KG1 (cell line): ENCODE measurements around the gene SEZ6.
A peak's percentile ranks its signal among the peaks of the same experiment; 100 is the strongest.
"Not testable (repeated sequence)": the region's sequence is repeated elsewhere in the genome, so short reads cannot be mapped to it uniquely, and the experiment has no call there.

Experiments used
- DNase-seq: peaks from one replicate; lab custom pipeline; 2025; lab: John Stamatoyannopoulos, UW

Gene SEZ6

DNA sequence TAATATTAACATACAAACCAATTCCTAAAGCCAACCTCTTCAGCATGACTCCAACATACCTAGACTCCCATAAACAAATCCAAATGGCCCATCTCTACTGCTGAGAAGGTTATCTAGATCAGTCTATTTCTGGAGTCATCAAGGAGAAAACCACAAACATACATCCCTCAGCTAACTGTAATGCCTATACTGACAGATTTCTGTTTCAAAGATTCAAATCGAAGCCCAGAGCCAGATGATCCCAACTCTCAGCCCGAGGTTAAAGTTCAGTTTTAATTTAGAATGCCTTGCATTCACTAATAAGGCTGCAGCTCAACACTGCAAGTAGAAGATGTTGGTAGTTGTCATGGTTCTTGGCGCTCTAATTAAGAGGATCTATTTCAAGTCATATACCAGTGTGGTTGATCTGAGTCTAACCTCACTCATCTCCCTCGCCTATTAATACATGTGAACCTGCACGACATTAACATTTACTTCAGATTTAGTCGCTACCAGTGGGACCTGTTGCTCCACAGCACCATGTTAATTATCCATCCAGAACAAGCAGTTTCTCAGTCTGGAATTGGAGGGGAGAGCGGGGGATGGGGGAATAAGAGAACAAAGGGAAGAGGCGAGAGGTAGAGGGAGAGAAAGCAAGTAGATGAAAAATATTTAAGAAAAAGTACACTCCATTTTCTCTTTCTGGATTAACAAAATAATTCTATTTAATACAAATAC is 69.9 kb downstream of the SEZ6 start:
- no peak for DNase-seq

DNA sequence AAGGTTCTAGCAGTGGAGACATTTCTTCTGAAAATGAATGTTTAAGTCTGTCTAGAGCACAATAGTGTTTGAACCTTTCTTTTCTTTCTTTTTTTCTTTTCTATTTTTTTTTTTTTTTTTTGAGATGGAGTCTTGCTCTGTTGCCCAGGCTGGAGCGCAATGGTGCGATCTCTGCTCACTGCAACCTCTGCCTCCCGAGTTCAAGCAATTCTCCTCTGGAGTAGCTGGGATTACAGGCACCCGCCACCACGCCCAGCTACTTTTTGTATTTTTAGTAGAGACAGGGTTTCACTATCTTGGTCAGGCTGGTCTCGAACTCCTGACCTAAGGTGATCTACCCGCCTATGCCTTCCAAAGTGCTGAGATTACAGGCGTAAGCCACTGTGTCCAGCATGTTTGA is 71.3 kb downstream of the SEZ6 start:
- DNase-seq = not testable (repeated sequence)

- no peak for DNase-seq
These were observed 76.0 kb downstream of the SEZ6 start for GRCh38 chr17:28929787-28930186.

GRCh38 chr17:28928061-28928460 is 77.8 kb downstream of the SEZ6 start:
- DNase-seq = no peak

DNA sequence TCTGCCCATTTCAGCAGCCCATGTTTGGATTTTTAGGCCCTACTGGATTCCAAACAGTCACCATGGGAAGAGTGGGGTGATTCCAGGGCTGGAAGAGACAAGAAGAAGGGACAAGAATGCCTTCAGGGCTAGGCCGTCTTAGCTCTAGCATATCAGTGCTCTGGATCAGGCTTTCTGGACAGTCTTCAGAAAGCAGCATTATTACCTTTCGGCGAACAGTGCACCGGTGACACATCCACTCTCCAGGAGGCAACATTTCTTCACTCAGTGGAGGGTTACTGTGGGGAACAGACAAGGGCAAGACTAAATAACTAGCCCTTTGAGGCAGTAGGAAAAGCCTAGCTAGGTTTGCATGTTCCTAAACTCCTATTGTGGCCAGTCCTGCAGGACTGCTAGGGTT is 79.0 kb downstream of the SEZ6 start:
- DNase-seq = no peak

DNA sequence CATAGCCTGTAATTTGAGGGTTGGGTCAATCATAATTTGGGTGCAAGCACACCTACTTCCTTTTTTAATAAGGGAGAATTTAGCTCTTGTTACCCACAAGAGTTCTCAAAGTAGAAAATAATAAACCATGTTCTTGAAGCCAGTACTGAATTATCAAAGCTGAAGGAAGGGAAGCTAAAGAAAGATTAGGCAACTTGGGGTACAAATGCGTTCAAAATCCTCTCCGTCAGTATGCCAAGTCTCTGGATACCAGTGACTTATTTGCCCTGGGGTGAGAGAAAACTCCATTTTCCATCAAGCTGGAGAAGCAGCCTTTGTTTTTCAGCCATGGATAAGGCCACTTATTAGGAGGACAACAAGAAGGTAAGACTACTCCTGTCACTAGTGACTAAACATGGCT is 79.5 kb downstream of the SEZ6 start:
- no peak for DNase-seq

- DNase-seq = peak; percentile 69
These were observed 79.9 kb downstream of the SEZ6 start for GRCh38 chr17:28925912-28926365.

GRCh38 chr17:28920201-28920600 is 85.6 kb downstream of the SEZ6 start:
- DNase-seq = no peak

- no peak for DNase-seq
These were observed 87.5 kb downstream of the SEZ6 start for GRCh38 chr17:28918295-28918694.

DNA sequence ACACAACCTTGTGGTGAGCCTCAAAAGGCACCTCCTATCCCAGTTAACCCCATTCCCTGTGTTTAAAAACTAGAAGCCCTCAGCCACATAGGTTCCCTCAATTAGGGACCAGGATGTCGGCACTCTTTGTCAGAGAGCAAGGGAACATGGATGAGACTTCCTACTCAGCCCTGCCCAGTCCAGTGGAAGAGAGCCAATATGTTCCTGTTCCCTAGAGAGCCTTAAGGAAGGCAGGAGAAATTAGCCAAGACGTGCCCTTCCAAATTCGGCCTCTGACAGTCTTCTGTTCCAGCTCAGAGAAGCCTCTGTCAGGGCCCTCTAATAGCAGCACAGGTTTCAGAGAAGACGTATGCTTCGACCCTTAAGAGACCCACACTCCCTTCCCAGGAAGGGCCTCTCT is 88.4 kb downstream of the SEZ6 start:
- DNase-seq = no peak

DNA sequence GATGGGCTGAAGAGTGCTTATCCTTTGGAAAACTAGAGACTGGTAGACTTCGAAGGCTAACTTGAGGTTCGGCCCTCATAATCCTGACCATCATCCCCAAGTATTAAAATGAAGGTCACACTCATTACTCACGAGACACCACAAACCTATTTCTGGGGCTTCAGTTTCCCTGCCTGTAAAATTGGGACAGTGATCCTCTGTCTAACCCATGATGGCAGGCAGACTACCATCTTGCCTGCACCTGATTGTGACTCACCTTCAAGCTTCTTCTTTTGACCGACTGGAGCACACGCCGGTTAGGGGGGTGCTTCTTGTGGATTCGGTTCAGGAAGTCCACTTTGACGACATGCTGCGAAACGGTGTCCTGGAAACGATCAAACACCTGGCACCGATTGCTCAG is 88.8 kb downstream of the SEZ6 start:
- DNase-seq = no peak

- DNase-seq = no peak
These were observed 89.4 kb downstream of the SEZ6 start for GRCh38 chr17:28916302-28916934.

DNA sequence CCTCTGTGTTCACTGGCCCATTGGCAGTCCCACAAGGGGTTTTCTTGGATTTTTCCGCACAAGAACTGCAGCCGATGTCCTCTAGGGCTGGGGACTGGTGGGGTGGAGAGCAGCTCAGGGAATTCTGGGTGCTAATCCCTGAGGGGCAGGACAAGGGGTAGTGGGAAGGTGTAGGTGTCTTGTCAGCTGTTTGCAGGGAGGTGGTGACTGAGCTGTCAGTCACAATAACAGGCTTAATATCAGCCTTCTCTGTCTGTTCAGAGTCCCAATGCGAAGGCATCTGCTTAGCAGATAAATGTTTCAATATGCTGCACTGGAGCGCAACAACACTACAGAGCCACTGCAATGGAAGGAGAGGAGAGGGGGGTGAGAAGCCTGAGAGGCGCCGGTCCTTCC is 92.9 kb downstream of the SEZ6 start:
- DNase-seq = no peak

- DNase-seq = no peak
These were observed 93.4 kb downstream of the SEZ6 start for GRCh38 chr17:28912281-28912937.

DNA sequence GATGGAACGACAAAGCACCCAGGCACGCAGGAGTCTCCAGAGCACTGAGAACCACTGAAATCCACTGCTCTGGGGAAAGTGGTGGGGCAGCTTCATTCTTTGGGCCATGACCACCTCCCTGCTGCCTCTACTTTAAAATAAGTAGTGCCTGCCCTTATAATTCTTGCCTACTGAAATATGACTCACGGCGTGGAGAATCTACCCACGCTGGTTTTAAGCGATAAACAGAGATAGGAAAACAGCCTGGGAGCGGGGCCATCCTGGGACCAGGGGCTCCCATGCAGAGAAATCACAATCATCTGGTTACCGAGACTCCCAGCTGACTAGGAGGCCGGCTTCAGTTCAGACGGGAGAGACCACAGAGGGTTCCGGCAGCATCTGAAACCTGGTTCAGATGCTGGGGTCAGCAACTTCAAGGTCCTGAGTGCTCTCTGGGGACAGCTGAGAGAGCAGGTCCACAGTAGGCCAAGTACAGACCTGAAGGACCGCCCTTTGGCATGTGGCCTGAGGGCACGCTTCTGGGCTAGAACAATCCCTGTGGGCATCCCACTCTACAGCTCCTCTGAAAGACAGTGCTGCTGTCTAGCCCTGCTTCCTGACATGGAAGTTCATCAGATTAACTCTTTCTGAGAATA is 94.3 kb downstream of the SEZ6 start:
- no peak for DNase-seq

DNA sequence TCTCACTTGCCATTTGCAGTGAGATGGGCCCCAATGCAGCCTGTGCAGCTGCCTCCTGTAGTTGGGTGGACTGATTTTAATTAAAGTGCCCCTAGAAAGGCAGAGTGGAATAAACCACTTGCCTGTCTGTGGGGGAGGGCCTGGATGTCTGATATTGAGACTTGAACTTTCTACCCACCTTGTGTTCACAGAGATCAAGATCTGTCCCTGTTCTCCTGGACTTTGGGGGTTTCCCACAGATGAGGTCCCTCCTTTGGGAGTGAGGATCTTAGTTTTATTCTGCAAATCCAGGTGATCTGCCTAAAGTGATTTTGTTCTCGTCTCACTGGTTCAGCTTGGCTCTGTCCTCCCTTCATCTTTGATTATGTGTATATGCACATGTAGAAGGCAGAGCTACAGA is 95.3 kb downstream of the SEZ6 start:
- no peak for DNase-seq

- DNase-seq = no peak
These were observed 97.1 kb downstream of the SEZ6 start for GRCh38 chr17:28908640-28909167.

GRCh38 chr17:28907709-28908475 is 97.9 kb downstream of the SEZ6 start:
- no peak for DNase-seq

DNA sequence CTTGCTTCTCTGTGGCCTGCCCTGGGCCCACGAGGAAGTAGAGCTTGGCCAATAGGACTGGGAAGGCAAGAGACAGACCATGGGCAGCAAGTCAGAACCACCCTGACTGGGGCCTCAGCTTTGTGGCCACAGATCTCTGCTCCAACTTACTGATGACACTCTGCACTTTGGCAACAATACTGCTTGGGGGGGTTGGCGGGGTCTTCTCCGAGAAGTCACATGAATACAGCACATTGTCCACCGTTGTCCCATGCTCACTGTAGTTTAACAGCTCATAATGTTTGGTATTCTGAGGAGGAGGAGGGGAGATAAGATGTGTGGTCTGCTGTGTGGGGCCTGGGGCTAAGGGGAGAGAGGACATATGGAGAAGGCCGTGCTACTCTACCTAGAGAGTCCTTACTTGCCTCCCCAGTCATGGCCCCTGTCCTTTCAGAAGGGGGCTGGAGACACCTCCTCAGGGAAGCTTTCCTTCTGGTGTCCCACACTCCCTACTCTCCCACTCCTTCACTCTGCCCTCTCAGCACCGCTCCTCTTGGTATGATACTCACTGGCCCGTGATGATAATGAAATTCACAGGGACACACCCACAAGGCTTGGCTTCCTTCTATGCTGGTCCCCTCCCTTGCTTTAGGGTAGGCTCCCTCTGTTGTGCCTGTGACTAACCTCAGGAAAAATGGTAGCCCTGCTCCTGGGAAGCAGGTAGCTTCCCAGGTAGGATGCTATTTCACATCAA is 99.0 kb downstream of the SEZ6 start:
- DNase-seq = no peak

GRCh38 chr17:28906276-28906675 is 99.6 kb downstream of the SEZ6 start:
- no peak for DNase-seq
